ENCODE data around the gene CRTC3.

GRCh38 chr15:90564590-90564989 is 34.9 kb downstream of the CRTC3 start:
- TF ChIP-seq CTCF (conservative IDR thresholded peaks at IDR 0.05; ENCODE audit: low read length) (no peak), EZH2phosphoT487 (IDR thresholded peaks at IDR 0.05; ENCODE audit: borderline replicate concordance) (no peak)
